Neural progenitor cell (in vitro differentiated cells): Measurements from ENCODE around the gene PMCH.

Source experiments
- EZH2 ChIP-seq: fragments of 200-600 bp; sonication (generic); IDR thresholded peaks from 2 replicates; pipeline ENCODE4 v1.6.1; 2017; ENCODE audit warnings: antibody characterized with exemption, mild to moderate bottlenecking, moderate library complexity
- EZH2phosphoT487 ChIP-seq: fragments of 200-600 bp; sonication (generic); IDR thresholded peaks from 2 replicates; pipeline ENCODE4 v1.6.1; 2017; ENCODE audit warnings: antibody characterized with exemption
- TF ChIP-seq, protein P1 (sequence below): fragments of 200-600 bp; sonication (generic); IDR thresholded peaks from 2 replicates; pipeline ENCODE4 v1.5.1; 2017; ENCODE audit warnings: antibody characterized with exemption, mild to moderate bottlenecking

- TF ChIP-seq EZH2phosphoT487 (no peak), EZH2 (no peak)
- TF ChIP-seq, protein P1, sequence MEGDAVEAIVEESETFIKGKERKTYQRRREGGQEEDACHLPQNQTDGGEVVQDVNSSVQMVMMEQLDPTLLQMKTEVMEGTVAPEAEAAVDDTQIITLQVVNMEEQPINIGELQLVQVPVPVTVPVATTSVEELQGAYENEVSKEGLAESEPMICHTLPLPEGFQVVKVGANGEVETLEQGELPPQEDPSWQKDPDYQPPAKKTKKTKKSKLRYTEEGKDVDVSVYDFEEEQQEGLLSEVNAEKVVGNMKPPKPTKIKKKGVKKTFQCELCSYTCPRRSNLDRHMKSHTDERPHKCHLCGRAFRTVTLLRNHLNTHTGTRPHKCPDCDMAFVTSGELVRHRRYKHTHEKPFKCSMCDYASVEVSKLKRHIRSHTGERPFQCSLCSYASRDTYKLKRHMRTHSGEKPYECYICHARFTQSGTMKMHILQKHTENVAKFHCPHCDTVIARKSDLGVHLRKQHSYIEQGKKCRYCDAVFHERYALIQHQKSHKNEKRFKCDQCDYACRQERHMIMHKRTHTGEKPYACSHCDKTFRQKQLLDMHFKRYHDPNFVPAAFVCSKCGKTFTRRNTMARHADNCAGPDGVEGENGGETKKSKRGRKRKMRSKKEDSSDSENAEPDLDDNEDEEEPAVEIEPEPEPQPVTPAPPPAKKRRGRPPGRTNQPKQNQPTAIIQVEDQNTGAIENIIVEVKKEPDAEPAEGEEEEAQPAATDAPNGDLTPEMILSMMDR = no peak
Observed at GRCh38 chr12:102232036-102232435, 34.4 kb upstream of the PMCH start.
